ENCODE results near the gene LRP5. TPM values are rescaled to one million over a fixed set of nuclear protein-coding genes. Genes with fewer than 3 reads are reported as not detected.

LRP5 gene
- total RNA-seq, 1 donor from 2014 or later = 101 TPM

DNA sequence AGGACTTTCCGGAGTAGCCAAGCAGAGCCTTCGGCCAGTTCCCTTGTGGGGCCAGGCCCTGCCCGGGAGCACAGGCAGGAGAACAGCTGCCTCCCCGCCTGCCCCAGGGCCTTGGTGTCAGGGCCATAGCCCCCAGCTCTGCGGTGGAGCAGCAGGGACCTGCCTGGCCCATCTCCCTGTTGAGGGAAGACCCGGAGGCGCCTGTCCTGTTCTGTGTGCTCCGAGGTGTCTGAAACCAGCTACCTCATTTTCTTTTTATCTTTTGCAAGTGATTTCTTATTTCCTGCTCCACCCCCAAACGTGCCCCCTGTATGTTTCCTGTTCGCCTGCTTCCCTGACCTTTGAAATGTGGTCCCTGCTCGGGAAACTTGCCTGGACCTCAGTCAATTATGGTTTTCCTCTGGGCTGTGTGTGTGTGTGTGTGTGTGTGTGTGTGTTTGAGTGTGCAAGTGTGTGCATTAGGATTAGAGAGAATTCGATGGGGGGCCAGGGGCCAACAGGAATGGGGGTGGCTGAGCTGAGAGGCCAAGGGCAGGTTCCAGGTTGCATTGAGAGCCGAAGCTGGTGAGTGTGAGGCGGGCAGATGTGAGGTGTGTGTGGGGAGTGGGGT lies 19.1 kb downstream of the LRP5 start:
- Histone ChIP-seq H3K4me3 (no peak overlapping the region), H3K27ac (peak overlapping the region; percentile 63), H3K4me1 (peaks cover 77% of the 10 kb centered on the region), H3K9me3 (no peaks in the 10 kb centered on the region), H3K36me3 (no peaks in the 10 kb centered on the region), H3K27me3 (no peaks in the 10 kb centered on the region)
- intact Hi-C loops (cut with DNase I) = no loop called here
- TF ChIP-seq, protein P1, sequence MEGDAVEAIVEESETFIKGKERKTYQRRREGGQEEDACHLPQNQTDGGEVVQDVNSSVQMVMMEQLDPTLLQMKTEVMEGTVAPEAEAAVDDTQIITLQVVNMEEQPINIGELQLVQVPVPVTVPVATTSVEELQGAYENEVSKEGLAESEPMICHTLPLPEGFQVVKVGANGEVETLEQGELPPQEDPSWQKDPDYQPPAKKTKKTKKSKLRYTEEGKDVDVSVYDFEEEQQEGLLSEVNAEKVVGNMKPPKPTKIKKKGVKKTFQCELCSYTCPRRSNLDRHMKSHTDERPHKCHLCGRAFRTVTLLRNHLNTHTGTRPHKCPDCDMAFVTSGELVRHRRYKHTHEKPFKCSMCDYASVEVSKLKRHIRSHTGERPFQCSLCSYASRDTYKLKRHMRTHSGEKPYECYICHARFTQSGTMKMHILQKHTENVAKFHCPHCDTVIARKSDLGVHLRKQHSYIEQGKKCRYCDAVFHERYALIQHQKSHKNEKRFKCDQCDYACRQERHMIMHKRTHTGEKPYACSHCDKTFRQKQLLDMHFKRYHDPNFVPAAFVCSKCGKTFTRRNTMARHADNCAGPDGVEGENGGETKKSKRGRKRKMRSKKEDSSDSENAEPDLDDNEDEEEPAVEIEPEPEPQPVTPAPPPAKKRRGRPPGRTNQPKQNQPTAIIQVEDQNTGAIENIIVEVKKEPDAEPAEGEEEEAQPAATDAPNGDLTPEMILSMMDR (IDR thresholded peaks at IDR 0.05) = no peak
- ATAC-seq (no peak), DNase-seq (no peak)

- H3K4me1 ChIP-seq = peaks cover 78% of the 10 kb centered on the region
- H3K27me3 ChIP-seq = no peaks in the 10 kb centered on the region
- H3K36me3 ChIP-seq = no peaks in the 10 kb centered on the region
- intact Hi-C loops (cut with DNase I) = no loop called here
- no peak overlapping the region for H3K27ac ChIP-seq
- no peak for DNase-seq
- no peak overlapping the region for H3K4me3 ChIP-seq
- ATAC-seq = no peak
- TF ChIP-seq, protein P1 (IDR thresholded peaks at IDR 0.05) = no peak
- no peaks in the 10 kb centered on the region for H3K9me3 ChIP-seq
Measured at GRCh38 chr11:68332186-68332585, 19.8 kb downstream of the LRP5 start.

DNA sequence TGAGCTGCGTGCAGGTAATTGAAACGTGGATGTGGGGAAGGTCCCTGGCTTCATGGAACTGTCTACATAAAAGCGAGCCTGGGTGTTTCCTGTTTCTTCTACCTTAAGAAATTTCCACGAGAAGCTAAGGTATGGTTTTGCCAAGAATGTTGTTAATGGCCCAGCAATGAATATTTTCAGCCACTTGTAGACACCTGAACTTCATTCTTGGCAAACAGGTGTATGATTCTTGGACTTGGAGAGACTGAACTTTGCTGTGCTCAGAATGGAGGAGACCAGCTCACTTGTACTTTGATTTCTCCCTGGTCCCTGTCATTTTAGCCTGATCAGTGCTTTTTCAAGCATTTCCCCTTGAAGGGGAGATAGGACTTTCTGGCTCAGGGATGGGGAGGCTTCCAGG lies 20.8 kb downstream of the LRP5 start:
- ATAC-seq (peak; percentile 62), DNase-seq (no peak)
- TF ChIP-seq, protein P1 (IDR thresholded peaks at IDR 0.05) = no peak
- intact Hi-C loops (cut with DNase I) = no loop called here
- Histone ChIP-seq H3K27ac (peak overlapping the region; percentile 3), H3K4me1 (peaks cover 78% of the 10 kb centered on the region), H3K4me3 (no peak overlapping the region), H3K9me3 (no peaks in the 10 kb centered on the region), H3K27me3 (no peaks in the 10 kb centered on the region), H3K36me3 (no peaks in the 10 kb centered on the region)

- Histone ChIP-seq H3K9me3 (no peaks in the 10 kb centered on the region), H3K4me3 (no peak overlapping the region), H3K27me3 (no peaks in the 10 kb centered on the region), H3K27ac (no peak overlapping the region), H3K36me3 (no peaks in the 10 kb centered on the region), H3K4me1 (peaks cover 74% of the 10 kb centered on the region)
- intact Hi-C loops (cut with DNase I) = no loop called here
- TF ChIP-seq, protein P1 (IDR thresholded peaks at IDR 0.05) = no peak
- ATAC-seq (no peak), DNase-seq (no peak)
Measured at GRCh38 chr11:68334923-68335322, 22.5 kb downstream of the LRP5 start.

GRCh38 chr11:68335683-68336082 lies 23.3 kb downstream of the LRP5 start:
- no peak for ATAC-seq

More at GRCh38 chr11:68335683-68336082, 23.3 kb downstream of the LRP5 start:
- TF ChIP-seq, protein P1 (IDR thresholded peaks at IDR 0.05) = no peak
- H3K4me3 ChIP-seq = no peak overlapping the region
- no peaks in the 10 kb centered on the region for H3K36me3 ChIP-seq
- no peaks in the 10 kb centered on the region for H3K27me3 ChIP-seq
- H3K27ac ChIP-seq = no peak overlapping the region
- intact Hi-C loops (cut with DNase I) = no loop called here
- H3K9me3 ChIP-seq = no peaks in the 10 kb centered on the region
- no peak for DNase-seq
- peaks cover 74% of the 10 kb centered on the region for H3K4me1 ChIP-seq
